CD4-positive, alpha-beta T cell treated with Interleukin-10 for 1 hour (primary cell): ENCODE data around the gene PLEKHG4B.
"Not testable (repeated sequence)": the region's sequence is repeated elsewhere in the genome, so short reads cannot be mapped to it uniquely, and the experiment has no call there.

Source experiments
- DNase-seq: peaks from one replicate; pipeline ENCODE4 v3.0.0-alpha.2; 2020

The PLEKHG4B gene

DNA sequence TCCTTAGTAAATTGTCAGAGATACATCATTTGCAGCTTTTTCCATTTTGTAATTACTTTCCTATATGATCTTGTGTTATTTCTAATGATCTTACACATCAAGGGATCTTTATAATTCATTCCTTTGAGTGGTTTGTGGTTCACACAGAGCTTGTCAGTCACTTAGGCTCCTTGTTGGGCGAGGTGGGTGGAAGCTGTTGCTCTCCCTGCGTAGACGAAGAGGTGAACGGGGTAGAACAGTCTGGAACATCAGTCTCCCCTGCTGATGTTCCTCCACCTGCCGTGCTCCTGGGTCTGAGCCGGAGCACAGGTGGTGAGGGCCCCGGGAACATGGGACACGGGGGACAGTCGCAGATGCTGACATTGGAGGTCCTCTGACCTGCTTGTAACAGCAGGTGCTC lies 143.6 kb downstream of the PLEKHG4B start:
- not testable (repeated sequence) for DNase-seq

DNA sequence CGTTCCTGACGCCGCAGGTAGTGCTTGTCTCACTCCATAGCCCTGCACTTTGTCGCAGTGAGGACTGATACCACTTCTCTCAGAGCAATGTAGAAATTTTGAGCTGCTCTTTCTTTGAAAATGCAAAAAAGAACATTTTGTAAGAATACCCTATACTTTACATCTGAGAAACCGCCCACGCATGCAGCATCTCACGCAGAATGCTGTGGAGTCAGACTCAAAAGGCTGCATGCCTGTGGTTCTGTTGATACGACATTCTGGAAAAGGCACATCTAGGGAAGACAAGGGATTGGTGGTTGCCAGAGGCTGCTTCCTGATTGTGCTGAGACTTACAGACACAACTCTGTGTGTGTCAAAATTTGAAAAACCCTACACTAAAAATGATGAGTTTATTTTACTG lies 146.0 kb downstream of the PLEKHG4B start:
- not testable (repeated sequence) for DNase-seq
